Ectodermal cell (in vitro differentiated cells): ENCODE results near the gene YPEL3.

Experiments
- H3K27ac ChIP-seq: 2 replicates; pipeline ENCODE4 v1.7.0; 2013; ENCODE audit warnings: mild to moderate bottlenecking, low read depth, low read length; ENCODE audit not compliant: insufficient read depth, poor library complexity, severe bottlenecking
- H3K27me3 ChIP-seq: 2 replicates; pipeline ENCODE4 v1.7.0; 2013; ENCODE audit warnings: mild to moderate bottlenecking, low read length; ENCODE audit not compliant: insufficient read depth, control insufficient read depth, poor library complexity, severe bottlenecking
- H3K36me3 ChIP-seq: one replicate; pipeline ENCODE4 v1.7.0; 2013; ENCODE audit warnings: low read length; ENCODE audit not compliant: control insufficient read depth, insufficient read depth
- H3K4me1 ChIP-seq: one replicate; pipeline ENCODE4 v1.7.0; 2013; ENCODE audit warnings: low read length; ENCODE audit not compliant: control insufficient read depth, insufficient read depth
- H3K4me3 ChIP-seq: 2 replicates; pipeline ENCODE4 v1.7.0; 2013; ENCODE audit warnings: low read depth, low read length, control low read depth; ENCODE audit not compliant: insufficient read depth
- H3K9me3 ChIP-seq: 2 replicates; pipeline ENCODE4 v1.7.0; 2013; ENCODE audit warnings: mild to moderate bottlenecking, low read length, moderate library complexity; ENCODE audit not compliant: control insufficient read depth
- WGBS, 2 experiments: methylation state at CpG; one replicate each; pipeline ENCODE4 v1.1.7; 2013; ENCODE audit warnings: missing lambda C conversion rate in 2 of 2; 5-methylcytosine and 5-hydroxymethylcytosine counted together

The YPEL3 gene

DNA sequence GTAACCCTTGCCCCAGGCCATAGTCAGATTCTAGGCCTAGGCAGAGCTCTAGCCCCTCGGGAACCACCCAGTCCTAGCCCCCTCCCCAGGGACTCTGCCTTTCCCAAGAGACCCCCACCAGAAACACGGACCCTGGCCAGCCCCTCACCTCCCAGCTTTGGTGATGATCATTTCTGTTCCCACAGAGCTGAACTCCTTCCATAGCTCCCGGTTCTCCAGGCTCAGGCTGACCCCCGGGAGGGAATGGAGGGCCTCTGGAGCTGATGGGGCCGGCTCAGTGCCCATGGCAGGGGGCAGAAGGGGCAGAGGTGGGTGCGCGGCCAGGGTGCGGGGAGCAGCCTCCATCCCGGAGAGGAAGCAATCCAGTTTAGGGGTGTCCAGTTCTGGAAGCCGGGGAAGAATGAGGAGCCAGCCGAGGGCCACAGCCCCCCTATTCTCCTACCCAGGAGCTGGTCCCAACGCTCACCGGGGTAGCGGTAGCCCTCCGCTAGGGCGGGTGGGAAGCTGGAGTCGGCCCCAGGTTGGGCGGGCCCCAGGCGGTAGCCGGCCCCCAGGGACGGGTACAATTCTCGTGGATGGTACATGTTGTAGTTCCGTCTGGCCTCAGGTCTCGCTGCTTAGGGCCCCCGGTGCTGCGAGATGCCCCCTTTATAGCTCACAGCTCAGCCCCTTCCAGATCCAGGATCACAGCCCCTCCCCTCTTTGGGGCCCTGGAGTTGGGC lies 5.2 kb downstream of the YPEL3 start:
- peaks cover 7% of the 10 kb centered on the region for H3K36me3 ChIP-seq
- 81 to 87% methylated on average over 26 of the region's 26 CpGs for WGBS, 2 experiments
- H3K9me3 ChIP-seq, result no peaks in the 10 kb centered on the region
- H3K27ac ChIP-seq, result no peak overlapping the region
- no peaks in the 10 kb centered on the region for H3K27me3 ChIP-seq
- peak overlapping the region; percentile 43 for H3K4me3 ChIP-seq
- peaks cover 15% of the 10 kb centered on the region for H3K4me1 ChIP-seq

DNA sequence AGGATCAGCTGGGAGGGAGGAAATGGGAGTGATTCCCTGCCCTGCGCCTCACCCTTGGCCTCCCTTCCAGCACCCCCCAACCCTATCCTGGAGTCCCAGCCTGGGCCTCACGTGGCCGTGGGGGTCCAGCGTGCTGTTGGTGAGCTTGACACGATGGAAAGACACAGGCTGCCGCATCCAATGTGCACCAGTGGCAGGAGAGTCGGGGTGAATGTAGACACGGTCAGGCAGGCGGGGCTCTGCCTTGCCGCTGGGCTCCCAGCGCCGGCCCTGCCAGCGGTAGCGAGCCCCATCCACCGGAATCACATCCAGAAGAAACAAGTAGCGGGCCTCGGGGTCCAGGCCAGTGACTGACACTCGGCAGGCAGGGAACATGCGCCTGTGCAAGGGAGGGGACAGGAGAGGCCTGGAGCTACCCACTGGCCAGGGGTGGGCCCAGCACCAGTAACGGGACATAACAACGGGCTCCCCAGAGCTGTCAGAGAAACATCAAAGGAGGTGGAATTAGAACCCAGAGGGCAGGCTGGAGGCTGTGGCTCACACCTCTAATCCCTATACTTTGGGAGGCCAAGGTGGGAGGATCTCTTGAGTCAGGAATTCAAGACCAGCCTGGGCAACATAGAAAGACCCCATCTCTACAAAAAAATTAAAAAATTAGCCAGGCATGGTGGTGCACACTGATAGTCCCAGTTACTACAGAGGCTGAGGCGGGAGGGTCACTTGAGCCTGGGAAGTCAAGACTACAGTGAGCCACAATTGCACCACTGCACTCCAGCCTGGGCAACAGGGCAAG lies 7.0 kb downstream of the YPEL3 start:
- Histone ChIP-seq H3K27me3 (no peaks in the 10 kb centered on the region), H3K9me3 (no peaks in the 10 kb centered on the region), H3K36me3 (peaks cover 17% of the 10 kb centered on the region), H3K4me1 (no peaks in the 10 kb centered on the region), H3K27ac (no peak overlapping the region), H3K4me3 (no peak overlapping the region)
- WGBS, 2 experiments, result 89% methylated on average over 22 of the region's 22 CpGs

DNA sequence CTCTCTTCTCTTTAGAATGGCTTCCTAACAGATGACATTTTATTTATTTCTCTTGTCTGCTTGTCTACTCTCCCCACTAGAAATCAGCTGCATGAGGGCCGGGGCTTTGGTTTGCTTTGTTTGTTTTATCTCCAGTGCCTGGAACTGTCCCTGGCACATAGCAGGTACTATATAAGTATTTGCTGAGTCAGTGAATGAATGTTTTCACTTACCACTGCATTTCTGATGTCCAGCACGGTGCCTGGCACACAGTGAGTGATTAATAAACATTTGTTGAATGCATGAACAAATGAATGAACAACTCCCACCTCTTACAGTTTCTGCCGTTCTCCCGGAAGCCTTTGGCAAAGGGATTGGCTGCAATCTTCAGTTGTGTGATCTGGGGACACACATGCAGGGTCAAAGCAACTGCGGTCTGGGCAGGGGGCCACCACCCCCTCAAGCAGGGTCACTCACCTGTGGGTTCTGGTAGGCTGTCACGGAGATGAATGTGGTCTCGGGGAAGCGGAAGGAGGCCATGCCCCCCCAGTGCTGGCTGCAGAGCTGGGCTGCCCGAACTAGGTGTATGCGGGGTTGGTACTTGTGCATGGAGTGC lies 7.7 kb downstream of the YPEL3 start:
- WGBS, 2 experiments, result 88 to 92% methylated on average over 9 to 10 of the region's 10 CpGs
- no peak overlapping the region for H3K4me3 ChIP-seq
- H3K4me1 ChIP-seq, result no peaks in the 10 kb centered on the region
- no peak overlapping the region for H3K27ac ChIP-seq
- no peaks in the 10 kb centered on the region for H3K9me3 ChIP-seq
- H3K27me3 ChIP-seq, result no peaks in the 10 kb centered on the region
- H3K36me3 ChIP-seq, result peaks cover 21% of the 10 kb centered on the region

DNA sequence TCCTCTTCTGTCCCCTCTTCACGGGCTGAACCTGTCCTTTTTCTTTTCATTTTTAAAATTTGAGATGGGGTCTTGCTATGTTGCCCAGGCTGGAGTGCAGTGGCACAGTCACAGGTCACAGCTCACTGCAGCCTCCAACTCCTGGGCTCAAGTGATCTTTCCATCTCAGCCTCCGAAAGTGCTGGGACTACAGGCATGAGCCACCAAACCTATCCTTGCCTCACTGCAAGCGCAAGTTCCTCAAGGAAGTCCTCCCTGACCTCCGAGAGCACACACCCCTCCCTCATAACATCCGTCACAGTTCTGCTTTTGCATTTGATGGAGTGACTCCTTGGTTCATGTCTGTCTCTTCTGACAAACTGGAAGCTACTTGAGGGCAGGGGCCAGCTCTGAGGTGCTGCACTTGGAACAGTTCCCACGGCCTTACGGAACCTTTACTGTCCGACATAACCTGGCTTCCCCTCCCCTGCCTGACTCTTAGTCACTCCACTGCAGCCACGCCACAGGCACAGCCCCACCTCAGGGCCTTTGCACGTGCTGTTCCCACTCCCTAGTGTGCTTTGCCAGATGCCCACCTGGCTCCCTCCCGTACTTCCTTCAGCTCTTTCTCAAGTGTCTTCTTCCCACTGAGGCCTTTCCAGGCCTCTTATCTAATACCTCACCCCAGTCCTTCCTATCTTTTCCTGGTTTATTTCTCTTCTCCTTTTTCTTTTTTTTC lies 8.7 kb downstream of the YPEL3 start:
- WGBS, 2 experiments, result 90 to 91% methylated on average over 11 of the region's 11 CpGs
- H3K4me3 ChIP-seq, result no peak overlapping the region

GRCh38 chr16:30086291-30087140 lies 9.5 kb downstream of the YPEL3 start:
- Histone ChIP-seq H3K4me3 (no peak overlapping the region), H3K27ac (no peak overlapping the region), H3K9me3 (no peaks in the 10 kb centered on the region), H3K27me3 (no peaks in the 10 kb centered on the region), H3K36me3 (peaks cover 29% of the 10 kb centered on the region), H3K4me1 (no peaks in the 10 kb centered on the region)
- WGBS, 2 experiments, result 94 to 95% methylated on average over 27 of the region's 27 CpGs

More for the DNA sequence above, 8.7 kb downstream of the YPEL3 start:
- no peaks in the 10 kb centered on the region for H3K27me3 ChIP-seq
- no peaks in the 10 kb centered on the region for H3K9me3 ChIP-seq
- no peak overlapping the region for H3K27ac ChIP-seq
- H3K36me3 ChIP-seq, result peaks cover 27% of the 10 kb centered on the region
- no peaks in the 10 kb centered on the region for H3K4me1 ChIP-seq

GRCh38 chr16:30085820-30086219 lies 10.2 kb downstream of the YPEL3 start:
- 80 to 84% methylated on average over 6 of the region's 6 CpGs for WGBS, 2 experiments
- Histone ChIP-seq H3K9me3 (no peaks in the 10 kb centered on the region), H3K27ac (no peak overlapping the region), H3K36me3 (peaks cover 36% of the 10 kb centered on the region), H3K4me3 (no peak overlapping the region), H3K4me1 (no peaks in the 10 kb centered on the region), H3K27me3 (no peaks in the 10 kb centered on the region)

GRCh38 chr16:30085247-30085646 lies 10.8 kb downstream of the YPEL3 start:
- Histone ChIP-seq H3K27me3 (no peaks in the 10 kb centered on the region), H3K4me3 (no peak overlapping the region), H3K4me1 (no peaks in the 10 kb centered on the region), H3K27ac (no peak overlapping the region), H3K36me3 (peaks cover 38% of the 10 kb centered on the region), H3K9me3 (no peaks in the 10 kb centered on the region)
- WGBS, 2 experiments, result 86 to 88% methylated on average over 3 of the region's 3 CpGs

GRCh38 chr16:30084816-30085159 lies 11.2 kb downstream of the YPEL3 start:
- Histone ChIP-seq H3K4me1 (no peaks in the 10 kb centered on the region), H3K9me3 (no peaks in the 10 kb centered on the region), H3K36me3 (peaks cover 39% of the 10 kb centered on the region), H3K27me3 (no peaks in the 10 kb centered on the region), H3K27ac (no peak overlapping the region), H3K4me3 (no peak overlapping the region)
- WGBS, 2 experiments, result 92 to 93% methylated on average over 17 of the region's 17 CpGs

DNA sequence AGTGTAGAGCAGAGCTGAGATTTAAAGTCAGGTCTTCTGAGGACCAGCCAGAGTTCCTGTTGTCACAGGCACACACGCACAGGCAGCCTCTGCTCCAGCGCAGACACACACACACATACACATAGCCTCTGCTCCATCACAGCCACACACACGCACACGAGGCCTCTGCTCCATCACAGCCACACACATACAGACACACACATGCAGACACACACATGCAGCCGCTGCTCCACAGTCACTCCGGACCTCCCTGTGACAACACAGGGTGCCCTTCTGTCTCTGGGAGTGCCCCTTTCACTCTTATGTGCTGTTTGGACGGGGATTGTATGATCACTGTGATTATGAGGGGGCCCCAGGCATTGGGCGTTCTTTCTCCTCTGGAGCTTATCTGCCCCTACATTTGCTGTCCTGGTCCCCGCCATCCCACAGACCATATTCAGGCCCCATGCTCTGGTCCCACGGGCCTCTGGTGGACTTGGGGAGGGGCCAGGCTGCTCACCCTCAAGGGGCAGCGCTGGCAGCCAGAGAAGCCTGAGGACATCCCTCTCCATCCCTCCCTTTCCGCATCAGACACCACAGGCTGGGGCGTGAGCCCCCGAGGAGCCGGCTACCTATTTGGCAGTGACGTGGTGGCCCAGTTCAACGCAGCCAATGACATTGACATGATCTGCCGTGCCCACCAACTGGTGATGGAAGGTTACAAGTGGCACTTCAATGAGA lies 11.8 kb downstream of the YPEL3 start:
- Histone ChIP-seq H3K27me3 (no peaks in the 10 kb centered on the region), H3K4me1 (no peaks in the 10 kb centered on the region), H3K9me3 (no peaks in the 10 kb centered on the region), H3K36me3 (peaks cover 44% of the 10 kb centered on the region), H3K4me3 (no peak overlapping the region), H3K27ac (no peak overlapping the region)
- WGBS, 2 experiments, result 89 to 91% methylated on average over 18 of the region's 18 CpGs
